ENCODE results near the gene TMEM101. TPM values are rescaled to one million over a fixed set of nuclear protein-coding genes. Genes with fewer than 3 reads are reported as not detected.
"Not testable (repeated sequence)": the region's sequence is repeated elsewhere in the genome, so short reads cannot be mapped to it uniquely, and the experiment has no call there.

TMEM101 gene
- total and polyA plus RNA-seq, 7 donors, result 14.1 to 42.9 (median 25.3) TPM

DNA sequence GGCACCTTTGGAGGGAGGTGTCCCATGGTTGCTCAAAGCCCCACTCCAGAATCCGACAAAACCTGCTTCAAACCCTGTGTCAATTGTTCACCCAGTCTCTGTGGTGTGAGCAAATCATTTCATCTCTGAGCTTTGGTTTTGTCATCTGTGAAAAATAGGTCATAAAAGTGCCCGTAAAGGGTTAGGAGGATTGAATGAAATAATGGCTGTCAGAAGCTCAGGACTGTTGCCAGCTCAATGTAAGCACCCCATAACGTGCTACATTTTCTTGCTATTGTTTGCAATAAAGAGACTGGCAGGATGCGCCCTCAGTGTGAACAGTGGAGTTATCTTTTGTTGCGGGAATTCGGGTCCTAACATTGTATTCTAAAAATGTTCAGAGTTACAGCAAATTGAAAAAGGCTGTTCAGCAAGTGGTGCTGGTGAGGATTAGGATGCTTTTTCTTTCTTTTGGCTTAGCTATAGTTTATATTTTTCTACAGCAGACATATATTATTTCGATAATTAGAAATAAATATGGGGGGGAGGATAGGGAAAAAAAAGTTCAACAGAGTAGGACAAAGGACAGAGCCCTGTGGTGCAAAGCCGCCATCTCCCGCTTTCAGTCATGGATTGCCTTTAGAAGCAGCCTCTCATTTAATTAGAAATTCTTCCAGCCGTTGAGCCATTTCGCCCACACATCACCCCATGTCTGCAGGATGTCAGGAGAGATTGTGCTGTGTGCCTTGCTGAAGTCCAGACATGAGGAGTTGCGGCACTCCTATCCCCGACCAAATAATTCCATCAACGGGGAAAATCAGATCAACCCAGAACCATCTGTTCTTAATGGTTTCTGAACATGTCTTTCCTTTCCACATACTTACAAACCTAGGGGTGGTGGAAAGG is 40.1 kb downstream of the TMEM101 start:
- intact Hi-C loops (cut with DNase I), result no loop called here
- H3K4me3 ChIP-seq, result no peak overlapping the region
- WGBS, 2 donors, result 62 to 73% methylated on average over 14 of the region's 14 CpGs

DNA sequence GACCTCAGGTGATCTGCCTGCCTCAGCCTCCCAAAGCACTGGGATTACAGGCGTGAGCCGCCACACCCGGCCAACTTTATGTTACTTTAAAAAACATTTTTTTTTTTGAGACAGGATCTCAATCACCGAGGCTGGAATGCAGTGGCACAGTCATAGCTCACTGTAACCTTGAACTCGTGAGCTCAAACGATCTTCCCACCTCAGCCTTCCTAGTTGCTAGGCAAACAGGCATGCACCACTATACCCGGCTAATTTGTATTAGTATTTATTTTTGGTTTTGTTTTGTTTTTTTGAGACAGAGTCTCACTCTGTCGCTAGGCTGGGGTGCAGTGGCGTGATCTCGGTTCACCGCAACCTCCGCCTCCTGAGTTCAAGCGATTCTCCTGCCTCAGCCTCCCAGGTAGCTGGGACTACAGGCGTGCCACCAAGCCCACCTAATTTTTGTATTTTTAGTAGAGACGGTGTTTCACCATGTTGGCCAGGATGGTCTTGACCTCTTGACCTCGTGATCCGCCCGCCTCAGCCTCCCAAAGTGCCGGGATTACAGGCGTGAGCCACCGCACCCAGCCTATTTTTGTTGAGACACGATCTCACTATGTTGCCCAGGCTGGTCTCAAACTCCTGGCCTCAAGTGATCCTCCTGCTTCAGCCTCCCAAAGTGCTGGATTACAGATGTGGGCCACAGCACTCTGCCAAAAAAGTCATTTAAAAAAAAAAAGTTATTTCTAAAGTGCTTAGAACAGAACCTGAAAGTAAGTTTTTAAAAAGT is 42.1 kb downstream of the TMEM101 start:
- H3K4me3 ChIP-seq; H3K9me3 ChIP-seq; H3K4me1 ChIP-seq; DNase-seq; intact Hi-C loops (cut with DNase I); H3K36me3 ChIP-seq; H3K27ac ChIP-seq: not testable (repeated sequence)
- 72 to 85% methylated on average over 22 of the region's 22 CpGs for whole genome bisulfite sequencing, 2 donors
- H3K27me3 ChIP-seq, result peaks cover 0 to 29% (median 3%) of the 10 kb centered on the region in 3 donors

More for the DNA sequence above, 40.1 kb downstream of the TMEM101 start:
- TF ChIP-seq EP300 (IDR thresholded peaks at IDR 0.05), result no peak
- TF ChIP-seq POLR2AphosphoS5 (IDR thresholded peaks at IDR 0.05), result no peak
- TF ChIP-seq, protein P1, sequence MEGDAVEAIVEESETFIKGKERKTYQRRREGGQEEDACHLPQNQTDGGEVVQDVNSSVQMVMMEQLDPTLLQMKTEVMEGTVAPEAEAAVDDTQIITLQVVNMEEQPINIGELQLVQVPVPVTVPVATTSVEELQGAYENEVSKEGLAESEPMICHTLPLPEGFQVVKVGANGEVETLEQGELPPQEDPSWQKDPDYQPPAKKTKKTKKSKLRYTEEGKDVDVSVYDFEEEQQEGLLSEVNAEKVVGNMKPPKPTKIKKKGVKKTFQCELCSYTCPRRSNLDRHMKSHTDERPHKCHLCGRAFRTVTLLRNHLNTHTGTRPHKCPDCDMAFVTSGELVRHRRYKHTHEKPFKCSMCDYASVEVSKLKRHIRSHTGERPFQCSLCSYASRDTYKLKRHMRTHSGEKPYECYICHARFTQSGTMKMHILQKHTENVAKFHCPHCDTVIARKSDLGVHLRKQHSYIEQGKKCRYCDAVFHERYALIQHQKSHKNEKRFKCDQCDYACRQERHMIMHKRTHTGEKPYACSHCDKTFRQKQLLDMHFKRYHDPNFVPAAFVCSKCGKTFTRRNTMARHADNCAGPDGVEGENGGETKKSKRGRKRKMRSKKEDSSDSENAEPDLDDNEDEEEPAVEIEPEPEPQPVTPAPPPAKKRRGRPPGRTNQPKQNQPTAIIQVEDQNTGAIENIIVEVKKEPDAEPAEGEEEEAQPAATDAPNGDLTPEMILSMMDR (IDR thresholded peaks at IDR 0.05), result no peak
- no peak for TF ChIP-seq POLR2A (IDR thresholded peaks at IDR 0.05)
- Histone ChIP-seq H3K27me3 (peaks cover 0 to 33% (median 3%) of the 10 kb centered on the region in 3 donors), H3K9me3 (no peaks in the 10 kb centered on the region), H3K4me1 (no peaks in the 10 kb centered on the region), H3K36me3 (no peaks in the 10 kb centered on the region), H3K27ac (no peak overlapping the region)
- DNase-seq, result no peak

DNA sequence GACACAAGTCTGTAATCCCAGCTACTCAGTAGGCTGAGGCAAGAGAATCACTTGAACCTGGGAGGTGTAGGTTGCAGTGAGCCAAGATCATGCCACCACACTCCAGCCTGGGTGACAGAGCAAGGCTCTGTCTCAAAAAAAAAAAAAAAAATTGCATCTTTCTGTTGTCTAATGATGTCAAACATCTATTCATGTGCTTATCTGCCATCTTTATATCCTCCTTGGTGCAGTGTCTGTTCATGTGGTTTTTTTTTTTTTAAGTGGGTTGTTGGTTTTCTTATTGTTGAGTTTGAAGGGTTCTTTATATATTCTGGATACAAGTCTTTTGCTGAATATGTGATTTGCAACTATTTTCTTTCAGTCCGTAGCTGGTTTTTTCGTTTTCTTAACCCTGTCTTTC is 43.3 kb downstream of the TMEM101 start:
- H3K4me3 ChIP-seq; H3K4me1 ChIP-seq; H3K9me3 ChIP-seq; DNase-seq; H3K36me3 ChIP-seq; H3K27ac ChIP-seq; intact Hi-C loops (cut with DNase I): not testable (repeated sequence)
- WGBS, 2 donors, result 33 to 49% methylated on average over 2 of the region's 2 CpGs
- H3K27me3 ChIP-seq, result peaks cover 0 to 23% (median 3%) of the 10 kb centered on the region in 3 donors

DNA sequence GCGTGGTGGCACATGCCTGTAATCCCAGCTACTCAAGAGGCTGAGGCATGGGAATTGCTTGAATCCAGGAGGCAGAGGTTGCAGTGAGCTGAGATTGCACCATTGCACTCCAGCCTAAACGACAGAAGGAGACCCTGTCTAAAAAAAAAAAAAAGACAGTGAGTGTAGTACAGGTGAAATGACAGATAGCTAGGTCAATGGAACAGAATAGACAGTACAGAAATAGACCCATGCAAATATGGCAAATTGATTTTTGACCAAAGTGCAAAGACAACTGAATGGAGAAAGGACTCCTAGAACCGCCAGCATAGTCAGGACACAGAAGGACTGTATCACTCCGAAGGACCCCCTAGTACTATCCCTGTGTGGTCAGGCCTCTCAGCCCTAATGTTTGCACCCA is 44.4 kb downstream of the TMEM101 start:
- no peaks in the 10 kb centered on the region for H3K9me3 ChIP-seq
- no peak overlapping the region for H3K4me3 ChIP-seq
- WGBS, 2 donors, result 73 to 86% methylated on average over 4 of the region's 4 CpGs
- H3K36me3 ChIP-seq, result no peaks in the 10 kb centered on the region
- intact Hi-C loops (cut with DNase I), result no loop called here
- peaks cover 0 to 22% (median 3%) of the 10 kb centered on the region in 3 donors for H3K27me3 ChIP-seq
- DNase-seq, result no peak
- H3K27ac ChIP-seq, result no peak overlapping the region
- H3K4me1 ChIP-seq, result no peaks in the 10 kb centered on the region
- no peak for TF ChIP-seq POLR2A (IDR thresholded peaks at IDR 0.05)
- TF ChIP-seq, protein P1 (IDR thresholded peaks at IDR 0.05), result no peak

DNA sequence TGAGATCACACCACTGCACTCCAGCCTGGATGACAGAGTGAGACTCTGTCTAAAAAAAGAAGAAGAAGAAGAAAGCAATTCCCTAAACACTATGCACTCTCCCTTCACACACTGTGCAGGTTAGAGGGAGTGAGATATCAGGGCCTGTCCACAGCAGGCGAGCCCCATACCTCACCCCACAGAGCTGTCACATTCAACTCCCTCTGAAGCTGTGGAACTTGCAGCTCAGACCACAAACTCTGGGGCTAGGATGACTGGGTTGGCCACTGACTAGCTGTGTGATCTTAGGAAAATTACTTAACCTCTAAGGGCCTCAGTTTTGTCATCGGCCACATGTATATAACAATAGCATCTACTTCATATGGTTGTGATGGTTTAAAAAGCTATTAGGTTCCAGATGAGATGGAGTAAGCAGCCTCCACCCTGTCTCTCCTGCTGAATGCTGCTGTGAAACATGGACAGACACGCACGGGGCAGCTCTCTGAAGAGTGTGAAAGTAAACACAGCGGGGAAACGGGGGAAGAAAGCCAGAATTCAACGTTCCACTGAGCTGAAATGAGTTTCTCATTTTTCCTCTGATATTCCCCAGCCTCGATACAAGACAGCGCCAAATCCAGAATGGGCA is 47.4 kb downstream of the TMEM101 start:
- H3K27ac ChIP-seq, result no peak overlapping the region
- intact Hi-C loops (cut with DNase I), result no loop called here
- no peaks in the 10 kb centered on the region for H3K4me1 ChIP-seq
- no peaks in the 10 kb centered on the region for H3K36me3 ChIP-seq
- WGBS, 2 donors, result 66 to 69% methylated on average over 9 of the region's 9 CpGs
- TF ChIP-seq POLR2AphosphoS5 (IDR thresholded peaks at IDR 0.05) (no peak), POLR2A (IDR thresholded peaks at IDR 0.05) (no peak), EP300 (IDR thresholded peaks at IDR 0.05) (no peak)
- TF ChIP-seq, protein P1 (IDR thresholded peaks at IDR 0.05), result no peak
- DNase-seq, result no peak
- no peaks in the 10 kb centered on the region for H3K27me3 ChIP-seq
- no peak overlapping the region for H3K4me3 ChIP-seq
- no peaks in the 10 kb centered on the region for H3K9me3 ChIP-seq
